ENCODE results near the gene STRN4.

STRN4 gene

DNA sequence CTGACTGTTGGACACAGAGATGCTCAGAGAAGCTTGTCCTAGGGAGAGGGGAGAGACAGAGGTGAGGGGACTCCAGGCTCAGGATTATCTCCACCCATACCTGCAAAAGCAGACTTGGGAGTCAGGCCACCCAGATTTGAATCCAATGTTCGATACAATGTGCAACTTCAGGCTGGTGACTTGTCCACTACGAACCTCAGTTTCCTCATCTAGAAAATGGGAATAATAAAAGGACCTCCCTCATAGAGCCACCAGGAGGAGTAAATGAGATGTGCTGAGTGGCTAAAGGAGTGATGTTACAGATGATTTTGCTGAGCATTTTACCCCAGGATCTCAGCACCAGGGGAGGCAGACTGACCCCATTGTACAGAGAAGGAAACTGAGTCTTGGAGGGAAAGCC is 54.3 kb downstream of the STRN4 start:
- H3K27ac ChIP-seq: no peak overlapping the region
- TF ChIP-seq, protein P1, sequence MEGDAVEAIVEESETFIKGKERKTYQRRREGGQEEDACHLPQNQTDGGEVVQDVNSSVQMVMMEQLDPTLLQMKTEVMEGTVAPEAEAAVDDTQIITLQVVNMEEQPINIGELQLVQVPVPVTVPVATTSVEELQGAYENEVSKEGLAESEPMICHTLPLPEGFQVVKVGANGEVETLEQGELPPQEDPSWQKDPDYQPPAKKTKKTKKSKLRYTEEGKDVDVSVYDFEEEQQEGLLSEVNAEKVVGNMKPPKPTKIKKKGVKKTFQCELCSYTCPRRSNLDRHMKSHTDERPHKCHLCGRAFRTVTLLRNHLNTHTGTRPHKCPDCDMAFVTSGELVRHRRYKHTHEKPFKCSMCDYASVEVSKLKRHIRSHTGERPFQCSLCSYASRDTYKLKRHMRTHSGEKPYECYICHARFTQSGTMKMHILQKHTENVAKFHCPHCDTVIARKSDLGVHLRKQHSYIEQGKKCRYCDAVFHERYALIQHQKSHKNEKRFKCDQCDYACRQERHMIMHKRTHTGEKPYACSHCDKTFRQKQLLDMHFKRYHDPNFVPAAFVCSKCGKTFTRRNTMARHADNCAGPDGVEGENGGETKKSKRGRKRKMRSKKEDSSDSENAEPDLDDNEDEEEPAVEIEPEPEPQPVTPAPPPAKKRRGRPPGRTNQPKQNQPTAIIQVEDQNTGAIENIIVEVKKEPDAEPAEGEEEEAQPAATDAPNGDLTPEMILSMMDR (conservative IDR thresholded peaks at IDR 0.05): no peak

DNA sequence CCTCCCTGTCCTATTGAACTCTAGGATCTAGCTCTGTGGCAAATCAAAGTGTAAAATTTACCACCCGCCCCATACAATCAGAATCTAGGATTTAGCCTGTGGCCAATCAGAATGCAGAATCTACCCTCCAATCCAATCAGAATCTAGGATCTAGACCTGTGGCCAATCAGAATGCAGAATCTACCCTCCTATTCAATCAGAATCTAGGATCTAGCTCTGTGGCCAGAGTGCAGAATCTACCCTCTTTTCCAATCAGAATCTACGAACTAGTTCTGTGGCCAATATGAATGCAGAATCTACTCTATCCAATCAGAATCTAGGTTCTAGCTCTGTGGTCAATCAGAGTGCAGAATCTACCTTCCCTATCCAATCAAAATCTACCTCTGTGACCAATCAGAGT is 55.1 kb downstream of the STRN4 start:
- H3K27ac ChIP-seq: no peak overlapping the region
- TF ChIP-seq, protein P1 (conservative IDR thresholded peaks at IDR 0.05): no peak

DNA sequence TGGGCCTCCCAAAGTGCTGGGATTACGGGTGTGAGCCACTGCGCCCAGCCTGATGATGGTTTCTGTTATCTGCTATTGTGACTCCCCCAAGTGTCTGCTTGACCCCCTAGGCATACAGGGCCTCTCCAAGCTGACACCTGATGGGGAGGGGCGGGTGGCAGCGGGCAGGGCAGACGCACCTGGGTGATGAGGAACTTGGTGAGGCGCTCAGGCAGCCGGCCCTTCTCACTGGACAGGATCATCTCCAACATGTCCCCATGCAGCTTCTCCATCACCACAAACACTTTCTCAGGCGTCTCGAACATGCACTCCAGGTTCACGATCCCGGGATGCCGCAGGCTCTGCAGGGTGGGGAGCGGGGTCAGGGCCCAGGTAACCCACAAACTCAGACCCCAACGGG is 56.9 kb downstream of the STRN4 start:
- no peak overlapping the region for H3K27ac ChIP-seq
- TF ChIP-seq, protein P1 (conservative IDR thresholded peaks at IDR 0.05): no peak

DNA sequence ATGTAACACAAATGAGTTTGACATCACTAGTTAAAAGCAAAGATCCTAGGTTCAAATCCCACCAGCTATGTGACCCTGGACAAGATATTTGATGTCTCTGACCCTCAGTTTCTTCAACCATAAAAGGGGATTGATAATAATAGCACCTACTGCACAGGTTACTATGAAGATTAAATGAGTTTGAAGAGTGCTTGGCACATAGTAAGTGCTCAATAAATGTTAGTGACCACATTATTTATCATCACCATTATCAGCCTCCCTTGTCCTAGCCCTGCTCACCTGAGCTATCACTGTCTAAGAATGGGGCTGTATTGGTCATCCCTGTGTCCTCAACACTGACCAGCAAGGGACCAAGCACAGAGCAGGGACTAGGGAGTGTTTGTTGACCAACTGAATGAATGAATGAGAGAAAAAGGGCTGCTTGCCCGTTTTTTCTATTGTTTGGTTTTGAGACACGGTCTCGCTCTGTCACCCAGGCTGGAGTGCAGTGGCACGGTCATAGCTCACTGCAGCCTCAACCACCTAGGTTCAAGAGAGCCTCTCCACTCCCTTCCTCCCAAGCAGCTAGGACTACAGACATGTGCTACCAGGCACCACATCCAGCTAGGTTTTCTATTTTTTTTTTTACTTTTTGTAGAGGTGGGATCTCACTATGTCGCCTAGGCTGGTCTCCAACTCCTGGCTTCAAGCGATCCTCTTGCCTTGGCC is 58.7 kb downstream of the STRN4 start:
- TF ChIP-seq, protein P1 (conservative IDR thresholded peaks at IDR 0.05): no peak
- no peak overlapping the region for H3K27ac ChIP-seq

DNA sequence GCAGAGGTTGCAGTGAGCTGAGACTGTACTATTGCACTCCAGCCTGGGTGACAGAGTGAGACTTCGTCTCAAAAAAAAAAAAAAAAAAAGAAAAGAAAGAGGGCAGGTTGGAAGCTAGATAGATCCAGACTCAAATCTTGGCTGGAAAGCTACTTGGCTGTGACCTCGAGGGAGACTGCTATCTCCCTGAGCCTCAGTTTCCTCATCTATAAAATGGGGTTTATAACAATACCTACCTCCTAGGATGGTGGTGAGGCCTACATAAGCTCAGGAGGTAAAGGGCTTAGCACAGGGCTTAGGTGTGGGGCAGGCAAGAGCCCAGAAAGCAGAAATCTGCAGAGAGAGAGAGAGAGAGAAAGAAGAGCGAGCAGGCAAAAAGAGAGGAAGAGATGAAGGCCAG is 61.1 kb downstream of the STRN4 start:
- TF ChIP-seq, protein P1 (conservative IDR thresholded peaks at IDR 0.05): no peak
- no peak overlapping the region for H3K27ac ChIP-seq

DNA sequence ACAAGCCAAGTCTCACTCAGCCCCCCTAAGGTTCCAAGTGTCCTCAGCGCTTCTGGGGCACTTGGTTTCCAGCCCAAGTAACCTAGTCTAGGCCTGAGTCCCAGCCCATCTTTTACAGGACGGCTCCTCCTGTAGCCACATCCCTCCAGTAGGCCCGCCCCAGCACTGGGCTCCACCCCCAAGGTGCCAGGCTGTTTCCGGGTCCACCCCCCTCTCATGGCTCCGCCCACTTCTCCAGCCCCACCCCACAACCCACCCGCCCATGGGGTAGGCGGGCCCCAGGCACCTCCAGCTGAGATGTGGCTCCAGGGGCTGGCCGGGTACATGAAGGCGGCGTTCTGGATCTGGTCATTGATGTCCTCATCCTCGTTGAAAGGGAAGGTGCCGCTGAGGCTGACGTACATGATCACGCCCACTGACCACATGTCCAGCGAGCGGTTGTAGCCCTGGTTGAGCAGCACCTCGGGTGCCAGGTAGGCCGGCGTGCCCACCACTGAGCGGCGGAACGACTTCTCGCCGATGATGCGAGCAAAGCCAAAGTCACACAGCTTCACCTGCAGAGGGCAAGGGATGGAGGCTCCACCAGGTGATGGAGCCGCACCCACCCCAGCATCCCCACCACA is 68.0 kb downstream of the STRN4 start:
- TF ChIP-seq, protein P1 (conservative IDR thresholded peaks at IDR 0.05): no peak
- H3K27ac ChIP-seq: no peak overlapping the region

DNA sequence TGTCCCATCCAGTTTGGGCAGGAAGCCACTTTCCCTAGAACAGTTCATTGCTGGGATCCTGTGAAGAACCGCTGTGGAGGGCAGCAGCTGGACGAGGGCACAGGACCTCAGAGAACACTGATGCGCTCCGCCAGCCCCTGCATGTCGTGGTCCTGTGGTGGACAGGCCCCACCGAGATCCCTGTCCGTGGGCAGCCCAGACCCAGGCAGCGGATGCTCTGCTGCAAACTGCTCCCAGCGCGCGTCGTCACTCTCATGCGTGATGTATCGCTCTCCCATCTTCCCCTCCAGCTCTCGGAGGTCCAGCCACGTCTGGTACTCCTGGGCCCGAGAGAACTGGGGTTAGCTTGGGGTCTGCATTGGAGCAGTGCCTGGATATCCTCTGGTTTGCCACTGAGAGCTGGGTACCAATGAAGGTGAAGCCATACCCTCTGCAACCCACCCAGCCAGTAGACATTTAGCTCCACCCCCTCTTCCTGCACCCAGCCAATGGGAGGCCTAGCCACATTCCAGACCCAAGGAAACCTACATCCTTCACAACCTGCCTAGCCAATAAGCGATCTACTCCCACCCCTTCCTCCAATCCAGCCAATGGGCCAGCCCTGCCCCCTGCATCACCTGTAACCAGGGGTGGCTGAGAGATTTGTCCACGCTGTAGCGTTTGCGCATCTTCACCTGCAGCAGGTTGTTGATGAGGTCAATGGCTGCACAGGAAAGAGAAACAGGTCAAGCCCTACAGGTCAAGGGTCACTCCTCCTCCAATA is 71.7 kb downstream of the STRN4 start:
- TF ChIP-seq, protein P1 (conservative IDR thresholded peaks at IDR 0.05): no peak
- no peak overlapping the region for H3K27ac ChIP-seq
